GM21367 (cell line): ENCODE measurements around the gene CACNA1D.

ENCODE experiments used
- ATAC-seq: cut with Tn5 transposase; IDR thresholded peaks from one replicate; pipeline ENCODE4 v1.9.1; 2021; ENCODE audit not compliant: unreplicated experiment

The CACNA1D gene

GRCh38 chr3:53818221-53819162, 324.1 kb downstream of the CACNA1D start:
- no peak for ATAC-seq

GRCh38 chr3:53819163-53819868, 324.9 kb downstream of the CACNA1D start:
- ATAC-seq: no peak

- no peak for ATAC-seq
Observed at GRCh38 chr3:53820084-53820483, 325.7 kb downstream of the CACNA1D start.

DNA sequence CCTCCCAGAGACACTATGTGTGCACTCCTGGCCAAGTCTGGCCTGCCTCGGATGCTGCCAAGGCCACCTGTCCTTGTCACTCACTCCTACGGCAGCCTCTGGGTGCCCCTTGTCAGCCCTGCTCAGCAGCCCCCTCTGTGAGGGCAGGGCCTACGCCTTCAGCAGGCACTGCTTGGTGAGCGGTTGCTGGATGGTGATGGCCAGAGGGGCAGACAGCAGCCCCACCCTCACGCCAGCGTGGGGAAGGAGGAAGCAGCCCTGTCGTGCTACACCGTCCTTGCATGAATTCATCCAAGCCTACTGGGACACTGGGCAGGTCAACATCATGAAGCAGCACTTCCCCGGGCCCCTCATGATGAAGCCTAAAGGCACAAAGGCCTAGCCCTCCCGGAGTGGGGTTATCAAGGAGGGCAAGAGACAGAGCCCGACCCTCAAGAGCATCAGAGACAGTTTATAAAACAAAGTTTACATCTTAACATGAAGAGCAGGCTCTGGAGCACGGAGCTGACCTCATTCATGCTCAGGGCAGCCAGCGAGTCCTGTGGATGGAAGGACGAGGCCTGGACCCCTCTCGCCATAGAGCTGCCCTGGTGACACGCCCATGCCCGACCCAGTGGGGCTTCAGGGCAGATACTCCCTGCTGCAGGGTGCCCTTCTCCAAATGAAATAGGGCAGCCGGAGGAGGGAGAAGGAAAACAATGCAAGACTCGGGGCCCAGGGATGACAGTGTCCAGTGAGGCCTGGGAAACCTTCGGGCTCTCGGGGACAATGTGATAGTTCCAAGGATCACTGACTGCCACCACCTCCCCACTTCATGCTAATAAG, 326.6 kb downstream of the CACNA1D start:
- no peak for ATAC-seq

- ATAC-seq: no peak
Observed at GRCh38 chr3:53821631-53822121, 327.3 kb downstream of the CACNA1D start.

DNA sequence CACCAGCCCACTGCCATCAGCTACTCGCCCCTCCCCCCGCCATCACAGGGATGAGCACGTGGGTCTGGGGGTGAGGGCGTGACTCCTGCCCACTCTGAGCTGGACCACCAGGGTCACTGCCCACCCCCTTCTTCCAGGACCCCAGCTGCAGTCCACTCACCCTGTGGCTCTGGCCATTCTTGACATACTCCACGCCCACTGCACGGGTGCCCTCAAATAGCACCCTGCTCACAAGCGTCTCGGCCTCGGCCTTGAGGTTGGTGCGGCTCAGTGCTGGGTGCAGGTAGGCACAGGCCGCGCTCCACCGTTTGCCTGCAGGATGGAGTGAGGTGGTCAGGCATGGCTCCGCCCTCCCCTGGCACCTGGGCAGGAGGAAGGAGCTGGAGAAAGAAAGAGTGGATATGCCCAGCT, 327.9 kb downstream of the CACNA1D start:
- no peak for ATAC-seq

GRCh38 chr3:53823026-53823955, 328.9 kb downstream of the CACNA1D start:
- ATAC-seq: no peak

DNA sequence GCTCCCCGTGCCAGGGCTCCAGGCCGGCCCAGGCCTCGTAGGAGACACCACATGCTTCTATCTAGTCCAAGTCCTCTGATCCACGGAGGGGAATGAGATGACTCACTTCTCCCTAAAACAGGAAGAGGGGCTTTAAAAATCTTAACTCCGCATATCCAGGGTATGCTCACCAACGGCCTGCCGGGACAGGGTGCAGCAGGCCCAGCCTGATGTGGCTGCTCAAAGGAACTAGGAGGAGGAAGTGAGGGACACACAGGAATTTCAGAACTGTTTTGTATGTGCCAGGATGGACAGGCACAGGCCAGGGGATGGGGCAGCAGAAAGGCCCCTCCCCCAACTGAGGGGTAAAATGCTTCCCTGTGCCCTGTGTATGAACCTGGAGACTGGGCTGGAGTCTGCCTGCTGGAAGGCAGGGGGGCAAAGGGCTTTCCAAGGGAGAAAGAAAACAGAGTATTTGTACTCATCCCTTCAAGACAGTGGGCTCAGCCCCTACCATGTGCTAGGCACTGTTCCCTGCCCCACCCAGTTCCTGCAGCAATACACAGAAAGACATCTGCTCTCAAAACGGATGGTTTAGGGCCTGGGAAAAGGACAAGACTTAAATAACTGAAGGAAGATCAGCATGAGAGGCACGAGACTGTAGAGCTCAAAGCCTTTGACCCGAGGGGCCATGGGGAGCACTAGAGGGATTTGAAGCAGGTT, 329.7 kb downstream of the CACNA1D start:
- no peak for ATAC-seq

DNA sequence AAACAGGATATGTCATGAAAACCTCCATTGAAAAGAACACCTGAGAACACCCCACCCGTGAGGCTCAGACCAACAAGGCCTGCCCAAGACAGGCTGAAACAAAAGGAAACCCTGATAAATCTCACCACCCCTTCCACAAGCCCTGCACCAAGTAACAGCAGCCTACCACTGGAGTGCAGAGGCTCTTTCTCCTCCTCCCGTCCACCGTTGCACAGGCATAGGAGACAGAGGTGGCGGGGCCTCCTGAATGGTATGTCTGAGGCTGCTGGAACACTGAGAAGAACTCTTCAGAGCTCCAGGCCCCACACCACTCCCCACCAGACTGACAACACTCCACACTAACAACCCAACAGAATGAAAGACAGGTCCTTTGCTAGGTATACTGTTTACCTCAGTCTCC, 330.4 kb downstream of the CACNA1D start:
- no peak for ATAC-seq

DNA sequence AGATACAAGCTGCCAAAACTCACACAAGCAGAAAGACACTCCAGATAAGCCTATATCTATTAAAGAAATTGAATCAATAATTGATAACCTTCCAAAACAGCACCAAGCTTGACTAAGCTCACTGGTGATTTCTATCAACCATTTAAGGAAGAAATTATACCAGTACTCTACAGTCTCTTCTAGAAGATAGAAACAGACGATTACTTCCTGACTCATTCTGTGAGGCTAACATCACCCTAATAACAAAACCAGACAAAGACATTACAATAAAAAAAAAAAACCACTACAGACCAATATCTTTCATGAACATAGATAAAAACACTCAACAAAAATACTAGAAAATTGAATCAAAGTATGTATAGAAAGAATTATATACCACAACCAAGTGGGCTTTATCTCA, 331.6 kb downstream of the CACNA1D start:
- ATAC-seq: no peak

DNA sequence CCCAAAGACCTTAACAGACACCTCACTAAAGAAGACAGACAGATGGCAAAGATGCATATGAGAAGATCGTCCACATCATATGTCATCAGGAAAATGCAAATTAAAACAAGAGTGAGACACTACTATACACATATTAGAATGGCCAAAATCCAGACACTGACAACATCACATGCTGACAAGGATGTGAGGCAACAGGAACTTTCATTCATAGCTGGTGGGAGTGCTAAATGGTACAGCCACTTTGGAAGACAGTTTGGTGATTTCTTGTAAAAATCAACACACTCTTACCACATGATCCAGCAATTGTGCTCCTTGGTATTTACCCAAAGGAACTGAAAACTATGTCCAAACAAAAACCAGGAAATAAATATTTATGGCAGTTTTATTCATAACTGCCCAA, 334.2 kb downstream of the CACNA1D start:
- no peak for ATAC-seq

DNA sequence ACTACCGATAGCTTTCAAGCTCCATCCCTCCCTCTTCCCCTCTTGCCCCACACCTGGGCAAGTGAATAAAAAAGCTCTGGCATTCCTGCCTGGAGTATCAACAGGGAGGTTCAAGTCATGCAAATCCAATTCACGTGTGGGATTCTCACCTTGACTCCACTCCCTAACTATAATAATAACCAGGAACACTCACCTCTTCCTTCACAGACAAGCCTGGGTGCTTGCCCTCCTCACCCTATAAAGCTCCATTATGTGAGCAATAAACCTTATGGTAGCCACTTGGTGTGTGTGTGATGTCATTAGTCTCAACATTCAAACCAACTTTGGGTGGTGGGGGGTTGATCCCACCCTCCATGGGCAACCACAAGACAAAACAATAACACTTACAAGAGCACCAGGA, 335.2 kb downstream of the CACNA1D start:
- ATAC-seq: no peak

- no peak for ATAC-seq
Observed at GRCh38 chr3:53830944-53831343, 336.5 kb downstream of the CACNA1D start.

DNA sequence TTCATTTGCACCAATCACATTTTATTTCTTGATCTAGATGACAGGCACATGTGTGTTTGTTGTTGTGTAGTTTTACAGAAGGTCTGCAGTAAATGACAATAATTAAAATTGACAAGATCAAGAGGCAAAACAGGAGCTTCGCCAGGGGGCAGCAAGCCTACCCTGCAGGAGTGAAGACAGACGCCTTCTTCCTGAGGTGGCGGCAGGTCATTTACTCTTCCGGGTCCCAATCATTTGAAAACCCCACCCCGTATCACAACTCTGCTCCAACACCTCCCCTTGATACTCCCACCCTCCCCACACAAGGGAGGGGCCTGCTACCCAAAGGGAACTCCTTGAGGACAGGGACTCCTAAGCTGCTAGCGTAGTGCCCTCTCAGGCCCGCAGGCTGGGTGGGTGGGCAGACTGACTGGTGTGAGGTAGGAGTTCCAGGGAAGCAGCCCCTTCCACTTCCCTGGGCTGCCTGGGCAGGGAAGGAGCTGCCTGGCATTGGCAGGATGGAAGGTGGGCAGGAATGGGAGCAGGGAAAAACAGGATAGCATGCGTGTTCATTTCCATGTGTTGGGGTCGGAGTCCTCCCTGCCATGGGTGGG, 338.7 kb downstream of the CACNA1D start:
- ATAC-seq: no peak

- ATAC-seq: no peak
Observed at GRCh38 chr3:53833700-53834099, 339.3 kb downstream of the CACNA1D start.

GRCh38 chr3:53834429-53835095, 340.2 kb downstream of the CACNA1D start:
- no peak for ATAC-seq

DNA sequence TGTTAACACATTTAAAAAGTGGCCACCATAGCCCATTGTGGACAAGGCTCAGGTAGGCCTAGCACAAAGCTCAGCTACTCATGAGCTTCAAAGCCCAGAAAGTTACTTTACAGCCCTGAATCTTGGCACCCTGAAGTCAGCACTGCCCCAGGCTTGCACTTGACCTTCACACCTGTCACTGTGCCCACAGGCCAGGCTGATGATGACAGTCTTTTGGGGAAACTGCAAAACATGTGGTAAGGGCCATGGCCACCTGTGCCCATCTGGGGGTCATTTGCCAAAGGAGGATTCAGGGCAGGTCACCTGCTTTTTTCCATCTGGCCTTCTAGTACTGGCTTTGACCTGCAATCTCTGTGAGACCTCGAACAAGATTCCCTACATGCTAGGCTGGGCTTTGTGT, 340.8 kb downstream of the CACNA1D start:
- ATAC-seq: no peak

- no peak for ATAC-seq
Observed at GRCh38 chr3:53836084-53836872, 341.9 kb downstream of the CACNA1D start.
